ENCODE data around the gene CCDC167. TPM values are rescaled to one million over a fixed set of nuclear protein-coding genes. Genes with fewer than 3 reads are reported as not detected.

The CCDC167 gene
- total RNA-seq, 1 experiment from 2014 or later, result 31.9 TPM

DNA sequence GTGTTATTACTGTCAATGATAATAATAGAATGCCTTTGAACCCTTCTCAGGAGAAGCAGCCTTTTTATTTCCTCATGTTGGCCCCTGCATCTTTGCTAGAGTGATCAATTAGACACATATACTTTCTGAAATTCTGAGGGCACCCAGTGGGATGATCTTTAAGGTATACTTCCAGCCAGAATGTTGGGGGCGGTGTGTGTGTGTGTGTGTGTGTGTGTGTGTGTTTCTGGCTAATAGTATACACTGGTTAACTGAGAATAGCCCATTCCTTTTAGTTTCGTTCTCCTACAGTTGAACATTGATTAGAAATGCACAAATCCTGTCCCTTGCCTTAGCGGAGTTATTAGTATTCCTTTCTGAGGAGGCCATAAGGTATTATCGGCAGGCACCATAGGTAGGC lies 41.7 kb upstream of the CCDC167 start:
- Histone ChIP-seq H3K23ac (ENCODE audit: insufficient read length, low read depth, low read length) (no peak overlapping the region), H4K5ac (ENCODE audit: insufficient read length, low read depth, low read length) (no peak overlapping the region), H3K23me2 (ENCODE audit: insufficient read length, low read depth, low read length, poor library complexity, severe bottlenecking) (peaks cover 6% of the 10 kb centered on the region), H3K18ac (ENCODE audit: insufficient read length, low read depth, low read length) (no peak overlapping the region), H4K20me1 (ENCODE audit: control insufficient read depth, insufficient read depth, insufficient read length) (no peaks in the 10 kb centered on the region), H3K14ac (ENCODE audit: insufficient read depth, low read length) (no peak overlapping the region), H3K4ac (ENCODE audit: low read depth, low read length) (no peak overlapping the region), H4K91ac (ENCODE audit: insufficient read length, low read depth, low read length) (no peak overlapping the region), H2BK15ac (ENCODE audit: low read depth, low read length) (no peak overlapping the region), H3K79me2 (ENCODE audit: insufficient read depth, low read length) (no peaks in the 10 kb centered on the region), H2AK5ac (ENCODE audit: insufficient read length, low read length) (no peak overlapping the region), H2AFZ (ENCODE audit: low read length) (no peak overlapping the region), H3K79me1 (ENCODE audit: insufficient read depth, low read depth, low read length, poor library complexity, severe bottlenecking) (no peaks in the 10 kb centered on the region), H3K4me1 (ENCODE audit: insufficient read depth, low read length) (no peaks in the 10 kb centered on the region), H2BK20ac (ENCODE audit: low read depth, low read length, poor library complexity, severe bottlenecking) (no peak overlapping the region), H3K4me2 (ENCODE audit: insufficient read depth, insufficient read length, low read length) (no peak overlapping the region), H2BK5ac (ENCODE audit: insufficient read length, low read length) (no peak overlapping the region), H3K56ac (ENCODE audit: insufficient read length, low read depth, low read length) (no peak overlapping the region), H3T11ph (ENCODE audit: low read length) (no peak overlapping the region), H3K27me3 (ENCODE audit: insufficient read depth, low read length) (peaks cover 11% of the 10 kb centered on the region; the same call in 1 of the 2 replicates), H2BK120ac (ENCODE audit: low read depth, low read length, poor library complexity, severe bottlenecking) (no peak overlapping the region), H4K8ac (replicated peaks; ENCODE audit: insufficient read length, low read depth, low read length) (no peak overlapping the region), H3K9ac (ENCODE audit: extremely low read depth, insufficient read length, low read length) (no peak overlapping the region), H3K9me3 (ENCODE audit: control insufficient read depth, low read depth, low read length) (no peaks in the 10 kb centered on the region), H3K27ac (ENCODE audit: insufficient read length, low read depth, low read length) (no peak overlapping the region), H2BK12ac (ENCODE audit: insufficient read length, low read depth, low read length) (no peak overlapping the region)
- H3K36me3 Mint-ChIP-seq (ENCODE audit: insufficient read depth in 1 of 3, low read depth in 3 of 3), result no peaks in the 10 kb centered on the region
- WGBS (ENCODE audit: extremely low coverage, insufficient read length, low lambda C conversion rate), result no CpG with 5 or more reads among the region's 4 CpGs
- no peak overlapping the region for H3K27ac Mint-ChIP-seq
- H3K9me3 Mint-ChIP-seq, result no peaks in the 10 kb centered on the region; a peak in 2 of 5 replicates
- H3K27me3 Mint-ChIP-seq (ENCODE audit: low read depth), result peaks cover 51% of the 10 kb centered on the region
- TF ChIP-seq, protein P1, sequence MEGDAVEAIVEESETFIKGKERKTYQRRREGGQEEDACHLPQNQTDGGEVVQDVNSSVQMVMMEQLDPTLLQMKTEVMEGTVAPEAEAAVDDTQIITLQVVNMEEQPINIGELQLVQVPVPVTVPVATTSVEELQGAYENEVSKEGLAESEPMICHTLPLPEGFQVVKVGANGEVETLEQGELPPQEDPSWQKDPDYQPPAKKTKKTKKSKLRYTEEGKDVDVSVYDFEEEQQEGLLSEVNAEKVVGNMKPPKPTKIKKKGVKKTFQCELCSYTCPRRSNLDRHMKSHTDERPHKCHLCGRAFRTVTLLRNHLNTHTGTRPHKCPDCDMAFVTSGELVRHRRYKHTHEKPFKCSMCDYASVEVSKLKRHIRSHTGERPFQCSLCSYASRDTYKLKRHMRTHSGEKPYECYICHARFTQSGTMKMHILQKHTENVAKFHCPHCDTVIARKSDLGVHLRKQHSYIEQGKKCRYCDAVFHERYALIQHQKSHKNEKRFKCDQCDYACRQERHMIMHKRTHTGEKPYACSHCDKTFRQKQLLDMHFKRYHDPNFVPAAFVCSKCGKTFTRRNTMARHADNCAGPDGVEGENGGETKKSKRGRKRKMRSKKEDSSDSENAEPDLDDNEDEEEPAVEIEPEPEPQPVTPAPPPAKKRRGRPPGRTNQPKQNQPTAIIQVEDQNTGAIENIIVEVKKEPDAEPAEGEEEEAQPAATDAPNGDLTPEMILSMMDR (conservative IDR thresholded peaks at IDR 0.05), result no peak
- H3K4me1 Mint-ChIP-seq, result peaks cover 11 to 35% of the 10 kb centered on the region in 2 experiments
- DNase-seq, result no peak
- no peak overlapping the region for H3K4me3 Mint-ChIP-seq
